NCI-H2171 treated with DMSO at 0.1 percent for 48 hours (cell line): ENCODE data around the gene RPE65.
"Not testable (repeated sequence)": the region's sequence is repeated elsewhere in the genome, so short reads cannot be mapped to it uniquely, and the experiment has no call there.

Experiments
- DNase-seq: peaks from one replicate; lab custom pipeline; 2025; lab: John Stamatoyannopoulos, UW

RPE65 gene

DNA sequence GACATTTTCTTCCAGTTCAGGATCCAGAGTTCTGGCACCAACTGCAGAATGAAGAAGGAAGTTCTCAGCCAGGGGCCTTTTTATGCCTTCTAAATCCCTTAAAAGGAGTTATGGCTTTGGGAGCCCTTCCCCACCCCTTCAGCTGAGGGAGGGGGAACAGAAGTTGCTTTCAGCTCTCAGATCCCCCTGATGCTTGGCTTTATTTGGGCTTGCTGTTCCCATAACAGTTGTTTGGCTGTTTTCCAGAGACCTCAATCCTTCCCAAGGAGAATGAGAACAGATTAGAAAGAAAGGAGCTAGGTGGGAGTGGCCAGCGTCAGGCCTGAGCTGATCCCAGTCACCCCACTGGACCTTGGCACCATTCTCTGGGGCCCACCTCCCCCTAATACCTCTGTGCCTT, at the start of gene RPE65:
Gene RPE65 (minus strand): TSS at position 54 of the 400 bp plus-strand sequence. CDS start 49 bp downstream, at position 5.
- DNase-seq, result peak; percentile 55

- DNase-seq, result no peak
Observed at GRCh38 chr1:68497358-68497698, 47.6 kb upstream of the RPE65 start.

GRCh38 chr1:68496680-68497357, 47.1 kb upstream of the RPE65 start, which contains the start of gene DEPDC1:
TSS of gene DEPDC1 (minus strand) at chr1:68497082. CDS start at chr1:68496999, 83 bp downstream.
- peak; percentile 92 for DNase-seq

GRCh38 chr1:68495968-68496679, 46.4 kb upstream of the RPE65 start:
- DNase-seq, result peak; percentile 27

DNA sequence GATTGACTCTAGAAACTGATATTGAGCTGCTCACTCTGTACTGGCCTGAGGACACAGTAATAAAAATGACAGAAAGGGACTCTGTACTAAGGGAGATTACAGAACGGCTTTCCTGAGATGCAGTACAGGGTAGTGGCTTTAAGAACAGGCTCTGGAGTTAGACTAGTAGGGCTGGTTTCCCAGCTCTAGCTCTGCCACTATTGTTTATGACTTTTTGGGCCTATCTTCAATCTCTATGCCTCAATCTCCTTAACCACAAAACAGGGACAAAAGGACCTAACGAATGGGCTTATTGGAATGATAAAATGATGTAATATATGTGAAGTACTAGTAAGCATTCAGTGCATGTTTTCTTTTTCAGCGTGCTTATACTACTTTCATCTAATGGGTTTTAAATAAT, 45.8 kb upstream of the RPE65 start:
- DNase-seq, result no peak

GRCh38 chr1:68493193-68493592, 43.4 kb upstream of the RPE65 start:
- no peak for DNase-seq

- not testable (repeated sequence) for DNase-seq
Observed at GRCh38 chr1:68492255-68492654, 42.5 kb upstream of the RPE65 start.

- DNase-seq, result no peak
Observed at GRCh38 chr1:68490046-68490651, 40.4 kb upstream of the RPE65 start.

GRCh38 chr1:68485431-68486022, 35.8 kb upstream of the RPE65 start:
- no peak for DNase-seq

DNA sequence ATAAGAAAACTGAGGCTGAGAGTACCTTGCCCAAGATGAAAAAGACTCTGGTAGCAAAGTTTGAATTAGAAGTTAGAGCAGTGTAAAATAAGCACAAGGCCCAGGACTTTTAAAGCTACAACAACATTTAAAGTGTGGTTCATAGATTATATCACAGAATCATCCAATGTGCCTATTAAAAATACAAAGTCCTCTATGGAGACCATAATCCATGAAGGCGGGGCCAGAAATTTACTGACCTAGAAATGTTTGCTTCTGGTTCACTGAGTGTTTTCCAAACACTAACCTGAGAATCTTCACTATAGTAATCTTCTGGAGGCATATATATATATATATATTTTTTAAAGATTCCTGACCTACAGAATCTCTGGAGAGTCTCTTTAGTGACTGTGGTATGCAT, 34.9 kb upstream of the RPE65 start:
- DNase-seq, result no peak

DNA sequence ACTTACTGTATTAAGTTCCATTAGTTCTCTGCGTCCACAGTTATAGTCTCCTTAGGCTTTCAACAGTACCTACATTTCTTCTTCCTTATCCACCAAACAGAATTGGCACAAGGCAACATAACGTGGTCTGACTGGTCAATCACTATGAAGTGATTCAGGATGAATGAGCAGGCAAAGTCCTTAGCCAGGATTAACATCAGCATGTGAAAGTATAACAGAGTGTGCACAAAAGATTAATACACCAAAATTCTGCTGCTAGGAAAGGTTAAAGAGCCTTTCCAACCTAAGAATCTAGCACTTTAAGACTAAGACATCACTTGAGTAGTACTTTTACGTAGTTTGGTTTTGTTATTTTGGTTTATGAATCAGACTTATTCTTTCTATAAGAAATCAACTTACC, 31.3 kb upstream of the RPE65 start:
- DNase-seq, result no peak

DNA sequence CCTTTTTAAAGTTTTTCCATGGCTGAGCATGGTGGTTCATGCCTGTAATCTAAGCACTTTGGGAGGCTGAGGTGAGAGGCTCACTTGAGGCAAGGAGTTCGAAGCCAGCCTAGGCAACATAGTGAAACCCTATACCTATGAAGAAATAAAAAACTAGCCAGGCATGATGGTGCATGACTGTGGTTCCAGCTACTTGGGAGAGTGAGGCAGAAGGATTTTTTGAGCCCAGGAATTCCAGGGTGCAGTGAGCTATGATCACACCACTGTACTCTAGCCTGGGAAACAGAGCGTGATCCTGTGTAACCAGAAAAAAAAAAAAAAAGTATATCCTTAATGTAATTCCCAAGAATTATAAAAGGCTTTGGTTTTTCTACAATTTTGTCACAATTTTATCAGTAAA, 29.7 kb upstream of the RPE65 start:
- DNase-seq, result no peak

DNA sequence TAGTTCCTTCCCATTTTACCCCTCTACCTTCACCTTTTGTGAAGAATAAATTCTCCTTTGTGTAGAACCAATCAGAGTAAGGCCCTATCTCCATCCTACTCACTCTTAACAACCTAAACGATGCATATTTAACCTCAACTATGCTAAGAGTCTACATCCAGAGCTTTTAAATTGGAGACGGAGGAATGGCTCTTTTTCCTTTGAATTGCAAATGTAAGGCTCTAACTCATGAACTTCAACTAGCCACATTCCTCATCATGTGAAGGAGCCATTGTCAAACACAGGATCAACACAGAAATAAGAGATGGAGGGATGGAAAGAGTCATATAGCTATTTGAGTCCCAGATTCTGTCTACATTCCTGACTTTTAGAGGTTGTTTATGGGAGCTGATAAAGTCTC, 28.9 kb upstream of the RPE65 start:
- no peak for DNase-seq

- DNase-seq, result not testable (repeated sequence)
Observed at GRCh38 chr1:68476626-68477025, 26.9 kb upstream of the RPE65 start.

GRCh38 chr1:68473060-68473459, 23.3 kb upstream of the RPE65 start:
- peak; percentile 28 for DNase-seq

DNA sequence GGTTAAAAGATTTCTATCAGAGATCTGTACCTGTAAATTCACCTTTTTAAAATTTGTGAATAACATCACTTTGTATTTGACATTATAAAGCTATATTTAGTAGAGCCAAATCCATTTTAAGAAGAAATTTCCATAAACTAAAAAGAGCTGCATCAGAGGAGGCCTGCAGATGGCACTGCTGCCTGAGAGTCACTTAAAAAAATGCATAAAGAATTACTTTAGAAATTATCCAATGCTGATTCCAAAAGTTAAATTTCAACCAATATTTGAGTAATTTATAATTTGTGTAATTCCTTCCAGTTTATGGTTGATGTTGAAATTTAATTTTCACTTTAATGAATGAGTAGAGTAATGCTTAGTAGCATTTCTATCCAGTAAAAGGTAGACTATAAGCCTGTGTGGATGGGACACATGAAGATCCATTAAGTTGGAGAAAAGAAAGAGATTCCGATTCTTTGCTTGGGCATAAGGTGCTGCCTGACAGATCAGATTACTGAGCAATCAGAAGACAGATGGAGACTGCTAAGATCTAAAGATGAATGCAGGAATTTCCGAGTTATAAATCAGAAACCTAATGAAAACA, 20.7 kb upstream of the RPE65 start:
- peak; percentile 68 for DNase-seq

DNA sequence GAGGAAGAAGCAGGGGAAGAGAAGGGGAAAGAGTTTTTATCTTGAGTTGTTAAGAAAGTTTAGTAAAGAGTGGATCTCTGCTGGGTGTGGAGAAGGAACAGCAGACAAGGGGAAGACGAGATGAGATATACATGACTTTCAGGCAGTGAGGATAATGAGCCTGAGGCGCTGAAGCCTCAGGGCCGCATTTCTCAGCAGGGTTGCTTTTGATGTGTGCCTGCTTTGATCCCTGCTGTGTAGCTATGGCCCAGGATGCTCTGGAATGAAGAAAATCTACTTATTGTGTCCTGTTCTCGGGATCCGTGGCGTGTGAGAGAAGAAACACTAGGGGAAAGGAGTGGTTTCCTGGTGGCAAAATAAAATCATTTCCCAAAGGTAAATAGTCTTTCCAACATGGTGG, 15.1 kb upstream of the RPE65 start:
- DNase-seq, result no peak

DNA sequence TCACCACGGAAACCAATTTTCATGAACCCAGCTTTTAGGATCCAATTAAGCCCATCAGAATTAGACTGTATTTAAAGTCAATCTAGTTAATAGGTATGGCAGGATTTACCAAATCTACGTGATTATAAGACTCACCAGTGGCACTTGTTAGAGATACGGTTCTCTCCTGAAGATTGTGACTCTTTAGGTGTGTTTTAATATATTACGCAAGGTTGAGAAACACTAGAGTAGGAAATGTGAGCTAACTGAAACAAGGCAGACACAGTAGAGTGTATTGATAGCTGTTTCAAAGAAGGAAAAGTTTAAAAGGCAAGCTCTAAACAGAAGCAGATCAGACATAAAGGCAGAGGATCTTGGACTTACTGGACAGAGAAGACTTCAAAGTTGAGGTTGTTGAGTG, 11.2 kb upstream of the RPE65 start:
- no peak for DNase-seq

GRCh38 chr1:68459796-68460195, 10.0 kb upstream of the RPE65 start:
- no peak for DNase-seq

- DNase-seq, result no peak
Observed at GRCh38 chr1:68459091-68459490, 9.3 kb upstream of the RPE65 start.

DNA sequence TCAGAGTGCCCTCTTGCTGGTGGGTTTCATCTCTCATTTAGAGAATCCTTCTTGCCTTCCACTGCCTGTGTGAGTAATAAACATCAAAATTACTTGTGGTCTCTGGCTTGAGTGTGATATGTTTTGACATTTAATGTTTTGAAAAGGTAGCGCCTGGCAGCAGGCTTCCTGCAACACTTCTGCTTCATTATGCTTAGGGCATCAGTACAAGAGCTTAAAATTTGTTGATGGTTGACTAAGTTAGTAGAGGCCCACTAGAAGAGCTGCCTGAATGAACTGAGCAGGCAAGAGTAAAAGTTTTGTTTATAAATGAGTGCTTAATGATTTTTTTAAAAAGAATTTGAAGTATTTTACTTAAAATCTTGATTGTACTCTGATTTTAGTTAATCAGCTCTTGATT, 6.4 kb upstream of the RPE65 start:
- DNase-seq, result no peak

DNA sequence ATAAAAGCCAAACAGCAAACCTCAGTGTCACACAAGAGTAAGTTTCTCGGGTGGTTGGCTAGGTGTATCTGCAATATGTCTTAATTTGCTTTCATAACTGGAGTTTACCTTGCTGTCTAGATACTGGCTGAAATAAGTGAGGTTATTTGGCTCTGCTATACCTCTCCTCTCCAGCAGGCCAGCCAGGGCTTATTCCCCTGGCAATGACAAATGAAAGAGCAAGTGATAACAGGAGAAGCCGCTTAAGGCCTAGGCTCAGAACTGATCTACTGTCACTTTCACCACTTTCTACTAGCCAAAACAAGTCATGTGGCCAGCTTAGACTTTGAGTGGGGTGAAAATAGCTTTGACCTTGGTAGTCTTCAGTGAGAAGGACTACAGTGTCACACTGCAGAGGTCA, 4.8 kb upstream of the RPE65 start:
- DNase-seq, result no peak
